IPS-20b (cell line): ENCODE results near the gene GPHB5.
"Not testable (repeated sequence)": the region's sequence is repeated elsewhere in the genome, so short reads cannot be mapped to it uniquely, and the experiment has no call there.

Experiments used
- H3K27ac ChIP-seq: one replicate; pipeline ENCODE4 v1.5.1; 2013; ENCODE audit warnings: low read length
- H3K27me3 ChIP-seq: 2 replicates; pipeline ENCODE4 v1.6.1; 2013; ENCODE audit warnings: mild to moderate bottlenecking, low read length, inconsistent platforms; ENCODE audit not compliant: insufficient read depth
- H3K36me3 ChIP-seq: 2 replicates; pipeline ENCODE4 v1.6.1; 2013; ENCODE audit warnings: low read depth, mild to moderate bottlenecking, inconsistent platforms, low read length, moderate library complexity; ENCODE audit not compliant: insufficient read depth
- H3K4me1 ChIP-seq: 2 replicates; pipeline ENCODE4 v1.6.1; 2013; ENCODE audit warnings: mild to moderate bottlenecking, control low read depth, inconsistent platforms, low read length, moderate library complexity; ENCODE audit not compliant: insufficient read depth
- H3K4me3 ChIP-seq: 2 replicates; pipeline ENCODE4 v1.5.1; 2013; ENCODE audit warnings: mild to moderate bottlenecking, low read length, inconsistent platforms
- H3K9ac ChIP-seq: 2 replicates; pipeline ENCODE4 v1.6.1; 2013; ENCODE audit warnings: low read depth, mild to moderate bottlenecking, inconsistent platforms, low read length, moderate library complexity
- H3K9me3 ChIP-seq: 2 replicates; pipeline ENCODE4 v1.6.1; 2013; ENCODE audit warnings: mild to moderate bottlenecking, low read depth, low read length, inconsistent platforms; ENCODE audit not compliant: insufficient read depth

Gene GPHB5

DNA sequence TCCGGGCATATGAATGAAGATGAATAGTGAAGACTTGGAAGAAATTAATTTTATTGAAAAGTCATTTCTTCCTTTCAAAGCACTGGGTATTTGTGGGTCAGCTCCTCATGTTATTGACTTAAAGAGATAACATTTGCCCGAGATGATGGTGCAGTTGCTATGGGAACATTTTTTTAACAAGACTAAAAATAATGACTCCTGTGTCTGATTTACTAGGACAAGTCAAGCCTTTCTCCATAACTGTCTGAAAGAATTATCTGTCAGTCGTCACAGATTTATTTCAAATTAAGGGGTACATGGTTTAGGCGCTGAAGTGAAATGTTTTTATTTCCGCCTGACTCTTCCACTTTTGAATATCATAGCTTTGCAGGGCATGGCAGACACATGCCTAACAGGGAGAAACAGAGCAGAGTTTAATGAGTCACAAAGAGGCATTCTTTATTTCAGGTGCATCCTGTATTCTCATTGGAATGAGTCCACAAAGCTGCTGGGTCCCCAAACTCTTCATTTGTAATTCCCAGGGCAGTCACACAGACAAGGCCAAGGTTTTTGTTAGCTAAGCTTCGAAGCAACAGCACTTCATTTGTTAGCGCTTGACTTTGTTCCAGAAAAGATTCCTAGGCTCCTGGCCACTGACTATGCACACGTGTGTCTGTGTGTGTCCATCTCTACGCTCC is 4.3 kb upstream of the GPHB5 start:
- Histone ChIP-seq H3K4me1 (peaks cover 6% of the 10 kb centered on the region; the same call in 1 of the 2 replicates), H3K27me3 (no peaks in the 10 kb centered on the region), H3K9me3 (no peaks in the 10 kb centered on the region), H3K36me3 (no peaks in the 10 kb centered on the region), H3K9ac (no peak overlapping the region), H3K27ac (no peak overlapping the region), H3K4me3 (no peak overlapping the region)

GRCh38 chr14:63322472-63322871 is 3.7 kb upstream of the GPHB5 start:
- Histone ChIP-seq H3K4me3 (no peak overlapping the region), H3K9ac (no peak overlapping the region), H3K4me1 (peaks cover 6% of the 10 kb centered on the region; the same call in 1 of the 2 replicates), H3K27me3 (no peaks in the 10 kb centered on the region), H3K9me3 (no peaks in the 10 kb centered on the region), H3K36me3 (no peaks in the 10 kb centered on the region), H3K27ac (no peak overlapping the region)

GRCh38 chr14:63308723-63309317 is 9.9 kb downstream of the GPHB5 start:
- no peaks in the 10 kb centered on the region for H3K27me3 ChIP-seq
- no peaks in the 10 kb centered on the region for H3K9me3 ChIP-seq
- H3K9ac ChIP-seq: no peak overlapping the region
- no peak overlapping the region for H3K4me3 ChIP-seq
- H3K4me1 ChIP-seq: no peaks in the 10 kb centered on the region
- no peaks in the 10 kb centered on the region for H3K36me3 ChIP-seq
- no peak overlapping the region for H3K27ac ChIP-seq

- H3K9me3 ChIP-seq, H3K36me3 ChIP-seq, H3K27me3 ChIP-seq, H3K27ac ChIP-seq, H3K4me1 ChIP-seq, H3K4me3 ChIP-seq, H3K9ac ChIP-seq: not testable (repeated sequence)
Measured at GRCh38 chr14:63304429-63304828, 14.3 kb downstream of the GPHB5 start.

DNA sequence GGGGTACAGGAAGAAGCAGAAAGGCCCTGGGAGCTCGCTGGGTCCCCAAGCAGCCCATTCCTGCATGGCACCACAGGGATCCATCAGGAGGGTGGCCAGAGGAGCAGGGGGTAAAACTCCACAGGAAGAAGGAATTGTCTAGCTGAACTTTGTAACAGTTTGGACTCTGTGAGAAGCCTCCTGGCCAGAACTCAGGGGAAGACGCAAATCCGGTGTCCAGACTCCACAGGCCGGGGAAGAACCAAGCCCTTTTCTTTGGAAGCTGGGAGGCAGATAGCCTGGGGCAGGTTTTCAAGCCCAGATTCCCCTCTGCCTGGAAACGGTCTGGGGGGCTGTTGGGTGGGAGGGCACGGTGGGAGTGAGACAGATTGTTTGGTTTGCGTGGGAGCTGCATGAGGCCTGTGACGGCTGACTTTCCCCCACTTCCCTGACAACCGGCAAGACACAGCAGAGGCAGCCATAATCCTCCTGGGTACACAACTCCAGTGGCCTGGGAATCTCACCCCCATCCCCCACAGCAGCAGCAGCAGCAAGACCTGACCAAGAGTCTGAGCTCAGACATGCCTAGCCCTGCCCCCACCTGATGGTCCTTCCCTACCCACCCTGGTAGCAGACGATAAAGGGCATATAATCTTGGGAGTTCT is 16.7 kb downstream of the GPHB5 start:
- Histone ChIP-seq H3K36me3 (no peaks in the 10 kb centered on the region), H3K9ac (no peak overlapping the region), H3K27me3 (no peaks in the 10 kb centered on the region), H3K27ac (no peak overlapping the region), H3K9me3 (no peaks in the 10 kb centered on the region), H3K4me1 (peaks cover 6% of the 10 kb centered on the region; the same call in 1 of the 2 replicates), H3K4me3 (no peak overlapping the region)

DNA sequence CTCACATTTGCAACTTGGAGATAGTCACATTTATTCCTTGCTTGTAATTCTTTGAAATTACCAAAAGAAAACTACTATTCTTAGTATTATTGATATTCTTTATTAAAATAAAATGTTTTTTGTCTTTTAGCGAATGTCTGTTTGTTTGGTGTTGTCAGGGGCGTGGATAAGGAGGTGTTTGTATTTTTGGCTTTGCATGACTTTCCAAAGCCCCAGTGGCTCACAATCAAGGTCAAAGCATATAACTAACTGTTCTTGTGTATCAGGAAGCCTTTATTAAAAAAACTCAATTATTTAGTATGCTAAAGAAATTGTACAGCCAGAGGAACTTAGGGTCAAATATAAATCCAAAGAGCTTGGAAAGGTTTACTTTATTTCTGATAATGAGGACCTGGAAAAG is 17.9 kb downstream of the GPHB5 start:
- no peaks in the 10 kb centered on the region for H3K9me3 ChIP-seq
- H3K4me3 ChIP-seq: no peak overlapping the region
- H3K36me3 ChIP-seq: no peaks in the 10 kb centered on the region
- no peak overlapping the region for H3K27ac ChIP-seq
- no peaks in the 10 kb centered on the region for H3K27me3 ChIP-seq
- H3K4me1 ChIP-seq: peaks cover 6% of the 10 kb centered on the region; the same call in 1 of the 2 replicates
- no peak overlapping the region for H3K9ac ChIP-seq

DNA sequence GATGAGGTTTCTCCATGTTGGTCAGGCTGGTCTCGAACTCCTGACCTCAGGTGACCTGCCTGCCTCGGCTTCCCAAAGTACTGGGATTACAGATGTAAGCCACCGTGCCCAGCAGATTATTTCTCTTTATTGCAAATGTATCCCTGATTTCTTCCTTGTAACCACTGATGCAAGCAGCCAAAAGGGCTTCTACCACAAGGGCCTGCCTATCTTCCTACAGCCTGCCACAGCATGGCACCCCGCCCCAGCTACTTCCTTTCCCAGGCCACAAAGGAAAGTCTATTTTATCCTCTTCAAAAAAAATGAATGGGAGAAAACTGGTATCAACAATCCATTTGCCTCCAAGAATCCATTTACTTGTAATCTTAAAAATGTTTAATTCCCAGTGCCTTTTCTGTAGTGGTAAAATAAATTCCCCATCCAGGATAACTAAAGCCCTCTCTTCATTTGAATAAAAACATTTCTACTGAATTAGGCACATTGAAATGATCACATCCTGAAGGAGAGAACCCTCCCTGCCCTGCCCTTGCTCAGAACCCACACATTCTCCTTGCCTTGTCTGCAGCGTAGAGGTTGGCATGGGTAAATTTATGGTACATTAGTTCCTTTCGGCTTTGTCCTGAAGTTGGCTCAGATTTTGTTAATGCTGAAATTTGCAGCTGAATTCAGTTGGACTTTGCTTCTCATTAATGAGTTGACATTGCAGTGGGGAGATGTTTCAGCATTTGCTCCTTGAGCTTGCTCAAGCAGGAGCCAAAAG is 19.2 kb downstream of the GPHB5 start:
- no peak overlapping the region for H3K9ac ChIP-seq

GRCh38 chr14:63297372-63298063 is 21.2 kb downstream of the GPHB5 start:
- no peaks in the 10 kb centered on the region for H3K27me3 ChIP-seq

More for the DNA sequence above, 19.2 kb downstream of the GPHB5 start:
- H3K36me3 ChIP-seq: no peaks in the 10 kb centered on the region
- H3K27me3 ChIP-seq: no peaks in the 10 kb centered on the region
- H3K4me3 ChIP-seq: no peak overlapping the region
- H3K9me3 ChIP-seq: no peaks in the 10 kb centered on the region
- no peak overlapping the region for H3K27ac ChIP-seq
- peaks cover 6% of the 10 kb centered on the region; the same call in 1 of the 2 replicates for H3K4me1 ChIP-seq

GRCh38 chr14:63296060-63296563 is 22.6 kb downstream of the GPHB5 start:
- Histone ChIP-seq H3K27ac (no peak overlapping the region), H3K4me3 (no peak overlapping the region), H3K9me3 (no peaks in the 10 kb centered on the region), H3K4me1 (peaks cover 6% of the 10 kb centered on the region; the same call in 1 of the 2 replicates), H3K9ac (no peak overlapping the region), H3K27me3 (no peaks in the 10 kb centered on the region), H3K36me3 (no peaks in the 10 kb centered on the region)

More at GRCh38 chr14:63297372-63298063, 21.2 kb downstream of the GPHB5 start:
- Histone ChIP-seq H3K4me1 (peaks cover 6% of the 10 kb centered on the region; the same call in 1 of the 2 replicates), H3K27ac (no peak overlapping the region), H3K9me3 (no peaks in the 10 kb centered on the region), H3K9ac (no peak overlapping the region), H3K36me3 (no peaks in the 10 kb centered on the region), H3K4me3 (no peak overlapping the region)

GRCh38 chr14:63295231-63295685 is 23.5 kb downstream of the GPHB5 start:
- no peak overlapping the region for H3K27ac ChIP-seq
- H3K9ac ChIP-seq: no peak overlapping the region
- no peaks in the 10 kb centered on the region for H3K36me3 ChIP-seq
- H3K4me3 ChIP-seq: no peak overlapping the region
- no peaks in the 10 kb centered on the region for H3K9me3 ChIP-seq
- H3K4me1 ChIP-seq: peaks cover 6% of the 10 kb centered on the region; the same call in 1 of the 2 replicates
- no peaks in the 10 kb centered on the region for H3K27me3 ChIP-seq

- H3K4me1 ChIP-seq: peaks cover 6% of the 10 kb centered on the region; the same call in 1 of the 2 replicates
- no peaks in the 10 kb centered on the region for H3K27me3 ChIP-seq
- H3K27ac ChIP-seq: no peak overlapping the region
- H3K36me3 ChIP-seq: no peaks in the 10 kb centered on the region
- no peak overlapping the region for H3K4me3 ChIP-seq
- H3K9me3 ChIP-seq: no peaks in the 10 kb centered on the region
- H3K9ac ChIP-seq: no peak overlapping the region
Measured at GRCh38 chr14:63292805-63293204, 25.9 kb downstream of the GPHB5 start.
